ENCODE data around the gene CHST13.

Gene CHST13

GRCh38 chr3:126508564-126508964 is 15.4 kb upstream of the CHST13 start:
- no peak for DNase-seq (ENCODE audit: low read depth in 2 of 2)

- DNase-seq (ENCODE audit: low read depth in 2 of 2): no peak
These were observed 14.2 kb upstream of the CHST13 start for GRCh38 chr3:126509597-126510307.

GRCh38 chr3:126510308-126510910 is 13.5 kb upstream of the CHST13 start:
- DNase-seq (ENCODE audit: low read depth in 2 of 2): no peak

- no peak for DNase-seq (ENCODE audit: low read depth in 2 of 2)
These were observed 12.7 kb upstream of the CHST13 start for GRCh38 chr3:126511291-126511690.

- no peak for DNase-seq (ENCODE audit: low read depth in 2 of 2)
These were observed 11.9 kb upstream of the CHST13 start for GRCh38 chr3:126512026-126512425.

GRCh38 chr3:126512916-126513650 is 10.9 kb upstream of the CHST13 start:
- no peak for DNase-seq (ENCODE audit: low read depth in 2 of 2)

GRCh38 chr3:126514161-126514560 is 9.8 kb upstream of the CHST13 start:
- no peak for DNase-seq (ENCODE audit: low read depth in 2 of 2)

- no peak for DNase-seq (ENCODE audit: low read depth in 2 of 2)
These were observed 8.8 kb upstream of the CHST13 start for GRCh38 chr3:126515066-126515706.

- DNase-seq (ENCODE audit: low read depth in 2 of 2): no peak
These were observed 7.6 kb upstream of the CHST13 start for GRCh38 chr3:126516152-126516935.

GRCh38 chr3:126516936-126517290 is 7.0 kb upstream of the CHST13 start:
- no peak for DNase-seq (ENCODE audit: low read depth in 2 of 2)

- no peak for DNase-seq (ENCODE audit: low read depth in 2 of 2)
These were observed 6.5 kb upstream of the CHST13 start, which contains the start of gene UROC1 for GRCh38 chr3:126517291-126517951. Gene UROC1 (minus strand): TSS chr3:126517773. CDS start chr3:126517719, 54 bp downstream.

- DNase-seq (ENCODE audit: low read depth in 2 of 2): no peak
These were observed 5.8 kb upstream of the CHST13 start for GRCh38 chr3:126517986-126518778.

- DNase-seq (ENCODE audit: low read depth in 2 of 2): no peak
These were observed 5.2 kb upstream of the CHST13 start for GRCh38 chr3:126518779-126519177.

- DNase-seq (ENCODE audit: low read depth in 2 of 2): no peak
These were observed 4.2 kb upstream of the CHST13 start for GRCh38 chr3:126519506-126520455.

GRCh38 chr3:126521122-126521891 is 2.6 kb upstream of the CHST13 start:
- DNase-seq (ENCODE audit: low read depth in 2 of 2): no peak

- DNase-seq (ENCODE audit: low read depth in 2 of 2): no peak
These were observed 1.6 kb upstream of the CHST13 start for GRCh38 chr3:126522363-126522788.

GRCh38 chr3:126524429-126524988 is 554 bp downstream of the CHST13 start:
- DNase-seq (ENCODE audit: low read depth in 2 of 2): no peak

All from stimulated activated CD4-positive, alpha-beta T cell treated with anti-CD3 and anti-CD28 coated beads, Interleukin-15, amount 100 ng/mL, for 48 hours (primary cell).